MM.1S (cell line): ENCODE measurements around the gene ZFYVE28.

Experiments used
- CTCF ChIP-seq: fragments of 300-600 bp; sonication (generic); IDR thresholded peaks from 2 replicates; pipeline ENCODE4 v1.5.1; 2016; ENCODE audit warnings: antibody characterized with exemption, low read length, mixed read lengths
- EZH2 ChIP-seq: fragments of 300-600 bp; sonication (generic); optimal IDR thresholded peaks from 2 replicates; pipeline ENCODE3; 2017; ENCODE audit warnings: low read depth, mild to moderate bottlenecking, antibody characterized with exemption, low read length, mixed read lengths
- EZH2phosphoT487 ChIP-seq: fragments of 300-600 bp; sonication (generic); IDR thresholded peaks from 2 replicates; pipeline ENCODE4 v1.6.1; 2018; ENCODE audit warnings: antibody characterized with exemption, low read length

DNA sequence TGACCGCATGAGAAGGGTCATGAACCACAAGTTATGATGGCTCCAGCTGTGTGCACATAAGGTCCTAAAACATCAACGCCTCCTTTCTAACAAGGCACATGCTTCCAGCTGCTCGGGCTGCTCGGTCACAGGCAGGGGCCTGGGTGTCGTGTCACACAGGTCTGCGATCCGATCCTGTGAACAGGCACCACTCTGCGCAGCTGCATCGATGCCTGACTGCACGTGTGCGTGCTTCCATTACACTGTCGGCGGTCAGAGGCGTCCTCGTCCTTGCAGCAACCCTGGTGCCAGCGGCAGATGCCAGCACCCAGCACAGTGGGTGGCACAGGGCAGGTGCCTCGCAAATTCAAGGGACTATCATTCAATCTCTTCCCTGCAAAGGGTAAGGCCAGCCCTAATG is 23.9 kb downstream of the ZFYVE28 start:
- TF ChIP-seq CTCF (no peak), EZH2 (no peak), EZH2phosphoT487 (no peak)
